Right lobe of liver (tissue), 4 donors: ENCODE data around the gene DELE1.

Experiments
- POLR2A ChIP-seq: fragments of 450-650 bp; IDR thresholded peaks from one replicate; pipeline ENCODE4 v1.6.1; 2017; ENCODE audit warnings: antibody characterized with exemption, mild to moderate bottlenecking
- TF ChIP-seq, protein P1 (sequence below), 4 donors: fragments of 200-600 bp in 3 of 4; fragments of 450-650 bp in 1 of 4; IDR thresholded peaks; one replicate each; pipeline versions ENCODE4 v1.5.1 to v1.8.0; 2016 to 2022; ENCODE audit warnings: antibody characterized with exemption in 4 of 4, mild to moderate bottlenecking in 2 of 4
- donor health status: DM: no; HTN: no; CAD: no.
- donor health status: DM: no; HTN: no; CAD: no.
- donor health status: DM: no; HTN: yes; CAD: no.

DNA sequence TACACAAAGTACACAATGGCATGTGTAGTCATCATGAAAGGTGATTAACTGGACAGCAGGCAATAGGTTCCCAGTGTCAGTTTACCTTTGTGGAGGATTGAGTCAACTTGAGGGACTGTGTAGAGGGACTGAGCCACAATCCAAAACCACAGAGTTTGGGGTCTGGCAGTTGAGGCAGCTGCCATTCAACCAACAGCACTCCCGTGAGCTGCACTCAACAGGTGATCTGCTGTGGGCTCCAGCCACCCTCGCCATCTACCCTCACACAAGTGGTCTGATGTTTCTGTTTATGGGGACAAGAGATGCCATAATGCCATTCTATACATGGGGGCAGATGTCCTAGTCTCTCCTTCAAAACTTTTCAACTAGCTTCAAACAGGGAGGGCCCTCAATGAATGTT is 2.9 kb upstream of the DELE1 start:
- TF ChIP-seq POLR2A, result no peak
- TF ChIP-seq, protein P1, sequence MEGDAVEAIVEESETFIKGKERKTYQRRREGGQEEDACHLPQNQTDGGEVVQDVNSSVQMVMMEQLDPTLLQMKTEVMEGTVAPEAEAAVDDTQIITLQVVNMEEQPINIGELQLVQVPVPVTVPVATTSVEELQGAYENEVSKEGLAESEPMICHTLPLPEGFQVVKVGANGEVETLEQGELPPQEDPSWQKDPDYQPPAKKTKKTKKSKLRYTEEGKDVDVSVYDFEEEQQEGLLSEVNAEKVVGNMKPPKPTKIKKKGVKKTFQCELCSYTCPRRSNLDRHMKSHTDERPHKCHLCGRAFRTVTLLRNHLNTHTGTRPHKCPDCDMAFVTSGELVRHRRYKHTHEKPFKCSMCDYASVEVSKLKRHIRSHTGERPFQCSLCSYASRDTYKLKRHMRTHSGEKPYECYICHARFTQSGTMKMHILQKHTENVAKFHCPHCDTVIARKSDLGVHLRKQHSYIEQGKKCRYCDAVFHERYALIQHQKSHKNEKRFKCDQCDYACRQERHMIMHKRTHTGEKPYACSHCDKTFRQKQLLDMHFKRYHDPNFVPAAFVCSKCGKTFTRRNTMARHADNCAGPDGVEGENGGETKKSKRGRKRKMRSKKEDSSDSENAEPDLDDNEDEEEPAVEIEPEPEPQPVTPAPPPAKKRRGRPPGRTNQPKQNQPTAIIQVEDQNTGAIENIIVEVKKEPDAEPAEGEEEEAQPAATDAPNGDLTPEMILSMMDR (IDR thresholded peaks at IDR 0.05), result no peak
